Transverse colon (tissue), 4 donors: ENCODE results near the gene ZNF316.

Experiments used
- CTCF ChIP-seq, 5 experiments: fragments of 200-600 bp in 3 of 5; fragments of 450-650 bp in 2 of 5; sonication (generic) in 3 of 5; IDR thresholded peaks; 1 replicate in 2 of 5; 2 replicates in 3 of 5; pipeline ENCODE4 v1.5.1; 2016 to 2017; ENCODE audit warnings: antibody characterized with exemption in 5 of 5, inconsistent platforms in 3 of 5, mild to moderate bottlenecking in 2 of 5, moderate library complexity in 1 of 5
- POLR2A ChIP-seq: fragments of 450-650 bp; IDR thresholded peaks from one replicate; pipeline ENCODE4 v1.6.1; 2016; ENCODE audit warnings: antibody characterized with exemption, mild to moderate bottlenecking, moderate library complexity
- POLR2AphosphoS5 ChIP-seq, 3 donors: sonication (generic); formaldehyde crosslinking; IDR thresholded peaks; one replicate each; pipeline ENCODE4 v1.6.1; 2016; ENCODE audit warnings: antibody characterized with exemption in 3 of 3

- TF ChIP-seq CTCF (IDR thresholded peaks at IDR 0.05) (no peak), POLR2A (no peak), POLR2AphosphoS5 (IDR thresholded peaks at IDR 0.05) (no peak)
Observed at GRCh38 chr7:6648815-6649104, 11.6 kb downstream of the ZNF316 start.
